Measurements from ENCODE around the gene NPC2.

- TF ChIP-seq CTCF (IDR thresholded peaks at IDR 0.05) (no peak), POLR2A (IDR thresholded peaks at IDR 0.05) (no peak)
These were observed 8.6 kb upstream of the NPC2 start for GRCh38 chr14:74501691-74502090.

Measured in lower leg skin (tissue), 3 donors.